Activated naive CD8-positive, alpha-beta T cell (primary cell): Measurements from ENCODE around the gene ETHE1.

Experiments used
- H3K27ac Mint-ChIP-seq: one replicate; pipeline ENCODE4 v1.8.0; 2021; ENCODE audit warnings: mixed read lengths
- H3K27me3 Mint-ChIP-seq: one replicate; pipeline ENCODE4 v1.8.0; 2021; ENCODE audit warnings: mixed read lengths
- H3K36me3 Mint-ChIP-seq: one replicate; pipeline ENCODE4 v1.8.0; 2021; ENCODE audit warnings: mixed read lengths
- H3K4me1 Mint-ChIP-seq: one replicate; pipeline ENCODE4 v1.8.0; 2021; ENCODE audit warnings: low read depth, mixed read lengths
- H3K4me3 Mint-ChIP-seq: one replicate; pipeline ENCODE4 v1.8.0; 2021; ENCODE audit warnings: mild to moderate bottlenecking, mixed read lengths
- H3K9me3 Mint-ChIP-seq: one replicate; pipeline ENCODE4 v1.8.0; 2021; ENCODE audit warnings: low read depth, mixed read lengths

Gene ETHE1

DNA sequence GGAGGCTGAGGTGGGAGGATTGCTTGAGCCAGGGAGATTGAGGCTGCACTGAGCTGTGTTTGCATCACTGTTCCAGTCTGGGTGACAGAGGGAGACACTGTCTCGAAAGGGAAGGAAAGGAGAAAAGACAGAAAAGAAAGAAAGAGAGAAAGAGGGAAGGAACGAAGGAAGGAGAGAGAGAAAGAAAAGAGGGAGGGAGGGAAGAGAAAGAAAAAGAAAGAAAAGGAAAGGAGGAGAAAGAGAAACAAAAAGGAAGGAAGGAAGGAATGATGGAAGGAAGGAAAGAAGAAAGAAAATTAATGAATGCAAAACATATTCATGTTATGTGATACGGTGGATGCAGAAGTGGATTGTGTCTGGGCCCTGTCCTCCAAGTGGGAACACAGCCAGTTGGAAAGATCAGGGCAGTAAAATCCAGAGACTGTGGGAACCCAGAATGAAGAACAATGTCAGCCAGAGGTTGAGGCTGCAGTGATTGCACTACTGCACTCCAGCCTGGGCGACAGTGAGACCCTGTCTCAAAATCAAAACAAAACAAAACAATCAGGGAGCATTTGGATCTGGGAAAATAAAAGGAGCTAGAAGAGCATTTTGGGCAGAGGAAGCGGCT is 28.7 kb downstream of the ETHE1 start:
- no peak overlapping the region for H3K27ac Mint-ChIP-seq
- no peaks in the 10 kb centered on the region for H3K27me3 Mint-ChIP-seq
- peaks cover 8% of the 10 kb centered on the region for H3K36me3 Mint-ChIP-seq
- H3K4me1 Mint-ChIP-seq: peaks cover 23% of the 10 kb centered on the region
- H3K4me3 Mint-ChIP-seq: no peak overlapping the region
- H3K9me3 Mint-ChIP-seq: no peaks in the 10 kb centered on the region

GRCh38 chr19:43496960-43497359 is 30.0 kb downstream of the ETHE1 start:
- H3K4me3 Mint-ChIP-seq: no peak overlapping the region
- H3K4me1 Mint-ChIP-seq: peaks cover 10% of the 10 kb centered on the region
- peaks cover 5% of the 10 kb centered on the region for H3K36me3 Mint-ChIP-seq
- no peaks in the 10 kb centered on the region for H3K9me3 Mint-ChIP-seq
- H3K27me3 Mint-ChIP-seq: no peaks in the 10 kb centered on the region
- no peak overlapping the region for H3K27ac Mint-ChIP-seq

DNA sequence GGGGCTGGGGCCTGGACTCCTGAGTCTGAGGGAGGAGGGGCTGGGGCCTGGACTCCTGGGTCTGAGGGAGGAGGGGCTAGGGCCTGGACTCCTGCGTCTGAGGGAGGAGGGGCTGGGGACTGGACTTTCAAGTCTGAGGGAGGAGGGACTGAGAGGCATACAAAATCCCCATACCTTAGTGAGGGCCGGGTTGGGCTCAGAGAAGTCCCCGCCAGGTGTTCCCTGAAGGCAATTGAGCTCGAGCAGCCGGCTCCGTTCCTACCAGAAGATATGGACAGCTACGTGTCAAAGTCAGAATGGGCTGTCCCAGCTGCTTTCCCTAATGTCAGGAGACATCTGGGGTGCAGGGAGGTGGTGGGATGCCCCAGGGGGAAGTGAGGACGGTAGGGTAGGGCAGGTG is 31.9 kb downstream of the ETHE1 start:
- peaks cover 5% of the 10 kb centered on the region for H3K36me3 Mint-ChIP-seq
- no peak overlapping the region for H3K4me3 Mint-ChIP-seq
- no peaks in the 10 kb centered on the region for H3K27me3 Mint-ChIP-seq
- no peak overlapping the region for H3K27ac Mint-ChIP-seq
- peaks cover 4% of the 10 kb centered on the region for H3K4me1 Mint-ChIP-seq
- no peaks in the 10 kb centered on the region for H3K9me3 Mint-ChIP-seq

GRCh38 chr19:43490759-43491158 is 36.2 kb downstream of the ETHE1 start:
- peaks cover 8% of the 10 kb centered on the region for H3K4me1 Mint-ChIP-seq
- no peaks in the 10 kb centered on the region for H3K27me3 Mint-ChIP-seq
- no peak overlapping the region for H3K27ac Mint-ChIP-seq
- H3K4me3 Mint-ChIP-seq: no peak overlapping the region
- H3K9me3 Mint-ChIP-seq: no peaks in the 10 kb centered on the region
- no peaks in the 10 kb centered on the region for H3K36me3 Mint-ChIP-seq

- H3K4me3 Mint-ChIP-seq: no peak overlapping the region
- no peaks in the 10 kb centered on the region for H3K9me3 Mint-ChIP-seq
- H3K27ac Mint-ChIP-seq: no peak overlapping the region
- H3K36me3 Mint-ChIP-seq: no peaks in the 10 kb centered on the region
- no peaks in the 10 kb centered on the region for H3K27me3 Mint-ChIP-seq
- H3K4me1 Mint-ChIP-seq: peaks cover 8% of the 10 kb centered on the region
These were observed 36.9 kb downstream of the ETHE1 start for GRCh38 chr19:43489979-43490599.

GRCh38 chr19:43489310-43489709 is 37.7 kb downstream of the ETHE1 start:
- H3K9me3 Mint-ChIP-seq: no peaks in the 10 kb centered on the region
- H3K4me1 Mint-ChIP-seq: peaks cover 8% of the 10 kb centered on the region
- H3K27ac Mint-ChIP-seq: peak overlapping the region; percentile 54
- H3K27me3 Mint-ChIP-seq: no peaks in the 10 kb centered on the region
- no peaks in the 10 kb centered on the region for H3K36me3 Mint-ChIP-seq
- no peak overlapping the region for H3K4me3 Mint-ChIP-seq

DNA sequence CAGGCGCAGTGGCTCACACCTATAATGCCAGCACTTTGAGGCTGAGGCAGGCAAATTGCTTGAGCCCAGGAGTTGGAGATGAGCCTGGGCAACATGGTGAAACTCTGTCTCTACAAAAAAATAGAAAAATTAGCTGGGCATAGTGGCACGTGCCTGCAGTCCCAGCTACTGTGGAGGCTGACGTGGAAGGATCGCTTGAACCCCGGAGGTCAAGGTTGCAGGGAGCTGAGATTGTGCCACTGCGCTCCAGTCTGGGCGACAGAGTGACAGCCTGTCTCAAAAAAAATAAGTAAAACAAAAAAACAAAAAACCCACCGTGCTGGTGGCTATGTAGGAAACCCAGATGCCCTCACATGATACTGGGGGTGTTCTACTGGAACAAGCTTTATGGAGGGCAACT is 38.8 kb downstream of the ETHE1 start:
- Mint-ChIP-seq H3K36me3 (no peaks in the 10 kb centered on the region), H3K27ac (no peak overlapping the region), H3K9me3 (no peaks in the 10 kb centered on the region), H3K4me1 (peaks cover 8% of the 10 kb centered on the region), H3K27me3 (no peaks in the 10 kb centered on the region), H3K4me3 (no peak overlapping the region)

DNA sequence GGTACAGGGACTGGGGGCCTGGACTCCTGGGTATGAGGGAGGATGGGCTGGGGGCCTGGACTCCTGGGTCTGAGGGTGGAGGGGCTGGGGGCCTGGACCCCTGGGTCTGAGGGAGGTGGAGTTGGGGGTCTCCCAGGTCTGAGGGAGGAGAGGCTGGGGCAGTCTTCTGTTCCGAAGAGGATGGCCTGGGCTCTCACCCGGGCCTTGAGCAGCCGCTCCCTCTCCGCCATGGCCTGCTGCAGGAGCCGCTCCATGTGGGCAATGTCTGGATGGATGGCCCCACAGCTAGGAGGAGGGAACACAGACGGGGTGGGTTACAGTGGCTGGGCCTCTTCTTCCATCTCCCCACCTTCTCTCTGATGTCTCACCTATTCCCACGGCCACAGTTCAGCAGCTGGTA is 40.6 kb downstream of the ETHE1 start:
- peaks cover 8% of the 10 kb centered on the region for H3K4me1 Mint-ChIP-seq
- no peaks in the 10 kb centered on the region for H3K27me3 Mint-ChIP-seq
- H3K4me3 Mint-ChIP-seq: no peak overlapping the region
- H3K36me3 Mint-ChIP-seq: no peaks in the 10 kb centered on the region
- no peak overlapping the region for H3K27ac Mint-ChIP-seq
- no peaks in the 10 kb centered on the region for H3K9me3 Mint-ChIP-seq

GRCh38 chr19:43485951-43486350 is 41.0 kb downstream of the ETHE1 start:
- Mint-ChIP-seq H3K9me3 (no peaks in the 10 kb centered on the region), H3K4me1 (peaks cover 8% of the 10 kb centered on the region), H3K36me3 (no peaks in the 10 kb centered on the region), H3K4me3 (no peak overlapping the region), H3K27ac (no peak overlapping the region), H3K27me3 (no peaks in the 10 kb centered on the region)

- no peaks in the 10 kb centered on the region for H3K9me3 Mint-ChIP-seq
- H3K4me3 Mint-ChIP-seq: no peak overlapping the region
- no peaks in the 10 kb centered on the region for H3K4me1 Mint-ChIP-seq
- H3K27ac Mint-ChIP-seq: no peak overlapping the region
- no peaks in the 10 kb centered on the region for H3K27me3 Mint-ChIP-seq
- H3K36me3 Mint-ChIP-seq: peaks cover 1% of the 10 kb centered on the region
These were observed 43.7 kb downstream of the ETHE1 start for GRCh38 chr19:43483281-43483680.

GRCh38 chr19:43482193-43482592 is 44.8 kb downstream of the ETHE1 start:
- Mint-ChIP-seq H3K4me1 (no peaks in the 10 kb centered on the region), H3K27ac (no peak overlapping the region), H3K36me3 (peaks cover 6% of the 10 kb centered on the region), H3K9me3 (no peaks in the 10 kb centered on the region), H3K4me3 (no peak overlapping the region), H3K27me3 (no peaks in the 10 kb centered on the region)

GRCh38 chr19:43481701-43482100 is 45.3 kb downstream of the ETHE1 start:
- Mint-ChIP-seq H3K27me3 (no peaks in the 10 kb centered on the region), H3K9me3 (no peaks in the 10 kb centered on the region), H3K36me3 (peaks cover 6% of the 10 kb centered on the region), H3K27ac (no peak overlapping the region), H3K4me3 (no peak overlapping the region), H3K4me1 (no peaks in the 10 kb centered on the region)

DNA sequence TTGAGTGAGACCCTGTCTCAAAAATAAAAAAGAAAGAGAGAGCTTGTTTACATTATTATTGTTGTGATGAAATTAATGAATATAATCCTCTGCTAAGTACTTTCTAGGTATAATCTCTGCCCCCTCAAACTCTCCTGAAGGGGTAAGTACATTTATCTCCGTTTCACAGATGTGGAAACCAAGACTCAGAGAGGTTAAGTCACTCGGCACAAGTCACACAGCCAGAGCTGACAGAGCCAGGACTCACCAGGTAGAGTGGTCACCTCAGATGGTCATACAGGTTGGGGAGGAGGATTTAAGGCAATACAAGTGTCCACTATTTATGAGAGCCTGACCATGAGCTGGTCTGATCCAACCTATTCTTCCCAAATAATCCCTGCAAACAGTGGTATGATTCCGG is 46.4 kb downstream of the ETHE1 start:
- Mint-ChIP-seq H3K4me3 (no peak overlapping the region), H3K27me3 (no peaks in the 10 kb centered on the region), H3K9me3 (no peaks in the 10 kb centered on the region), H3K4me1 (peaks cover 4% of the 10 kb centered on the region), H3K36me3 (peaks cover 6% of the 10 kb centered on the region), H3K27ac (no peak overlapping the region)

DNA sequence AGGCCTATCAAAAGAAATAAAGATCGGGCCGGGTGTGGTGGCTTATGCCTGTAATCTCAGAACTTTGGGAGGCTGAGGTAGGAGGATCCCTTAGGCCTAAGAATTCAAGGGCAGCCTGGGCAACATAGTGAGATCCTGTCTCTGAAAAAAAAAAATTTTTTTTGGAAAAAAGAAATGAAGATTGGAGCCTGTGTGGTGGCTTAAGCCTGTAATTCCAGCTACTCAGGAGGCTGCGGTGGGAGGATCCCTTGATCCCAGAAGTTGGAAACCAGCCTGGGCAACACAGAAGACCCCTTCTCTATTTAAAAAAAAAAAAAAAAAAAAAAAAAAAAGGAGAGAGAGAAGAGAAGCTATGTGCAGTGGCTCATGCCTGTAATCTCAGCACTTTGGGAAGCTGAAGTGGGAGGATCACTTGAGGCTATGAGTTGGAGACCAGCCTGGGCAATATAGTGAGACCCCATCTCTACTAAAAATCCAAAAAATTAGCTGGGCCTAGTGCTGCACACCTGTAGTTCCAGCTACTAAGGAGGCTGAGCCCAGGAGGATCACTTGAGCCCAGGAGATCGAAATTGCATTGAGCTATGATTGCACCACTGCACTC is 46.9 kb downstream of the ETHE1 start:
- Mint-ChIP-seq H3K27ac (no peak overlapping the region), H3K36me3 (peaks cover 10% of the 10 kb centered on the region), H3K4me3 (no peak overlapping the region)

GRCh38 chr19:43479226-43479625 is 47.8 kb downstream of the ETHE1 start:
- peaks cover 15% of the 10 kb centered on the region for H3K4me1 Mint-ChIP-seq
- no peak overlapping the region for H3K27ac Mint-ChIP-seq
- H3K36me3 Mint-ChIP-seq: peaks cover 10% of the 10 kb centered on the region
- no peak overlapping the region for H3K4me3 Mint-ChIP-seq
- no peaks in the 10 kb centered on the region for H3K27me3 Mint-ChIP-seq
- H3K9me3 Mint-ChIP-seq: no peaks in the 10 kb centered on the region

More for the DNA sequence above, 46.9 kb downstream of the ETHE1 start:
- Mint-ChIP-seq H3K27me3 (no peaks in the 10 kb centered on the region), H3K4me1 (peaks cover 8% of the 10 kb centered on the region), H3K9me3 (no peaks in the 10 kb centered on the region)

- Mint-ChIP-seq H3K27me3 (no peaks in the 10 kb centered on the region), H3K27ac (no peak overlapping the region), H3K36me3 (peaks cover 10% of the 10 kb centered on the region), H3K4me1 (peaks cover 20% of the 10 kb centered on the region), H3K9me3 (no peaks in the 10 kb centered on the region), H3K4me3 (no peak overlapping the region)
These were observed 48.7 kb downstream of the ETHE1 start for GRCh38 chr19:43478323-43478722.
